Body of pancreas (tissue), 4 donors: ENCODE measurements around the gene TOP3B. TPM values are rescaled to one million over a fixed set of nuclear protein-coding genes. Genes with fewer than 3 reads are reported as not detected.

Source experiments
- ATAC-seq: fragments of 150-250 bp; one replicate; pipeline ENCODE4 v1.9.1; 2016
- DNase-seq, 4 donors: peaks; one replicate each; pipeline ENCODE4 v3.0.0-alpha.2; 2019
- H3K27ac ChIP-seq, 4 donors: fragments of 200-600 bp; sonication (generic); 1 replicate in 3 of 4; 2 replicates in 1 of 4; pipeline versions ENCODE4 v1.5.1 to v1.6.1; 2016 to 2019; ENCODE audit warnings: mild to moderate bottlenecking in 1 of 4, mixed read lengths in 1 of 4, moderate library complexity in 1 of 4
- H3K27me3 ChIP-seq, 2 donors: fragments of 200-600 bp; sonication (generic); one replicate each; pipeline ENCODE4 v1.6.0; 2016; ENCODE audit warnings: mild to moderate bottlenecking in 1 of 2
- H3K36me3 ChIP-seq, 2 donors: fragments of 200-600 bp; sonication (generic); replicated peaks in 1 of 2; 2 replicates each; pipeline ENCODE4 v1.5.1; 2016; ENCODE audit warnings: low read depth in 2 of 2; ENCODE audit not compliant: insufficient read depth in 1 of 2
- H3K4me1 ChIP-seq: fragments of 200-600 bp; sonication (generic); one replicate; pipeline ENCODE4 v1.6.0; 2016
- H3K4me3 ChIP-seq, 2 donors: fragments of 200-600 bp; sonication (generic); 1 replicate in 1 of 2; 2 replicates in 1 of 2; pipeline ENCODE4 v1.5.1; 2016 to 2019
- H3K9me3 ChIP-seq, 3 donors: fragments of 200-600 bp; sonication (generic); 1 replicate in 2 of 3; 2 replicates in 1 of 3; pipeline ENCODE4 v1.5.1; 2016
- POLR2A ChIP-seq, 3 donors: fragments of 450-650 bp; IDR thresholded peaks; one replicate each; pipeline ENCODE4 v1.6.1; 2016; ENCODE audit warnings: antibody characterized with exemption in 3 of 3, mild to moderate bottlenecking in 2 of 3
- WGBS, 2 donors: methylation state at CpG; one replicate each; pipeline ENCODE4 v1.1.5; 2017; 5-methylcytosine and 5-hydroxymethylcytosine counted together
- intact Hi-C: fragments of 100-400 bp; cut with DNase I; formaldehyde crosslinking; loops from one replicate; pipeline ENCODE4 v1.15.1; 2023
- total RNA-seq, 2 donors: library from RNA; depleted of rRNA; stranded (reverse); fragments of >200 nt; gene quantifications; one replicate each; pipeline ENCODE4 v1.1.0, GENCODE V29; 2016
- TF ChIP-seq, protein P1 (sequence below), 7 experiments: fragments of 450-650 bp in 4 of 7; fragments of 200-600 bp in 3 of 7; sonication (generic) in 3 of 7; IDR thresholded peaks; one replicate each; pipeline ENCODE4 v1.5.1; 2016 to 2019; ENCODE audit warnings: antibody characterized with exemption in 7 of 7

TOP3B gene
- total RNA-seq, 2 donors from 2014 or later = 19.2 to 48.8 TPM

DNA sequence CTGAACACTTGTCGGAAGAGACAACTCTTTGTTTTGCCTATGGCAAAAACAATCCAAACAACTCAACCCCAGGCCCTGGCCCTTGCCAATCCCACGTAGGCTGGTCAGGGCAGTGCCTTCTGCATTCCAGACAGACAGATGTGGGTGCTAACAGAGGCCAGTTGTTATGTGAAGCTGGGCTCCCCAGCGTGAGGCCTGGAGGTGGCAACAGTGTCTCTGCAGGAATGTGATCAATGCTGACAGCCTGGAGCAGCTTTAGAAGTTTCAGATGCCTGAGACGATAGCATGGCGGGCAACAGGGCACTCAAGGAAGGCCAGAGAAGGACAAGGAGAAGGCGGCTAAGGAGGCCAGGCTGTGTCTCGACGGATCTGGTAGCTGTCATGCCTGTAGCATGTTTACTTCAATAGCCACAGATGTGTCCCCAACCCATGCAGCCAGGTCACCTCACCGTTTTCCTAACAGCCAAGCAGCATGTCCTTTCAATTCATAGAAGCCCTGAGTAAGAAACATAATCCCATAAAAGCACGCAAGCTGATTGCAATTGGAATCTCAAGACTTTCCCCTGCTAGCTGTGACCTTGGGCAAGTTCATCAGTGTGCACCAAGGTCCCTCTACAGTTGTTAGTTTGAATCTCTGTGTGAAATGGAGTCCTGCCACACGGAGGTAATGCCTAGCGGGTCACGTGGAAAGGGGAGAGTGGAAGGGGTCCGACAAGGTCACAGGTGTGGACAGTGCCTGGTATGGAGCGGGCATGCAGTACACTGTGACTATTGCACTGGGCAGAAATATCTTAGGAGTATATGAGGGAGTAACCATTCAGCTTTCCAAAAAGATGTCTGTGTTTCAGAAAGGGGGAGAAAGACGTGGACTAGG lies 15.7 kb downstream of the TOP3B start:
- Histone ChIP-seq H3K4me1 (no peaks in the 10 kb centered on the region), H3K9me3 (no peaks in the 10 kb centered on the region), H3K4me3 (no peak overlapping the region), H3K27ac (no peak overlapping the region), H3K36me3 (peaks cover 0 to 26% of the 10 kb centered on the region in 2 donors), H3K27me3 (no peaks in the 10 kb centered on the region)
- WGBS, 2 donors = 87 to 91% methylated on average over 16 of the region's 16 CpGs
- no peak for TF ChIP-seq POLR2A (IDR thresholded peaks at IDR 0.05)
- TF ChIP-seq, protein P1, sequence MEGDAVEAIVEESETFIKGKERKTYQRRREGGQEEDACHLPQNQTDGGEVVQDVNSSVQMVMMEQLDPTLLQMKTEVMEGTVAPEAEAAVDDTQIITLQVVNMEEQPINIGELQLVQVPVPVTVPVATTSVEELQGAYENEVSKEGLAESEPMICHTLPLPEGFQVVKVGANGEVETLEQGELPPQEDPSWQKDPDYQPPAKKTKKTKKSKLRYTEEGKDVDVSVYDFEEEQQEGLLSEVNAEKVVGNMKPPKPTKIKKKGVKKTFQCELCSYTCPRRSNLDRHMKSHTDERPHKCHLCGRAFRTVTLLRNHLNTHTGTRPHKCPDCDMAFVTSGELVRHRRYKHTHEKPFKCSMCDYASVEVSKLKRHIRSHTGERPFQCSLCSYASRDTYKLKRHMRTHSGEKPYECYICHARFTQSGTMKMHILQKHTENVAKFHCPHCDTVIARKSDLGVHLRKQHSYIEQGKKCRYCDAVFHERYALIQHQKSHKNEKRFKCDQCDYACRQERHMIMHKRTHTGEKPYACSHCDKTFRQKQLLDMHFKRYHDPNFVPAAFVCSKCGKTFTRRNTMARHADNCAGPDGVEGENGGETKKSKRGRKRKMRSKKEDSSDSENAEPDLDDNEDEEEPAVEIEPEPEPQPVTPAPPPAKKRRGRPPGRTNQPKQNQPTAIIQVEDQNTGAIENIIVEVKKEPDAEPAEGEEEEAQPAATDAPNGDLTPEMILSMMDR (IDR thresholded peaks at IDR 0.05) = no peak
- intact Hi-C loops = no loop called here
- DNase-seq = no peak
- ATAC-seq = no peak

DNA sequence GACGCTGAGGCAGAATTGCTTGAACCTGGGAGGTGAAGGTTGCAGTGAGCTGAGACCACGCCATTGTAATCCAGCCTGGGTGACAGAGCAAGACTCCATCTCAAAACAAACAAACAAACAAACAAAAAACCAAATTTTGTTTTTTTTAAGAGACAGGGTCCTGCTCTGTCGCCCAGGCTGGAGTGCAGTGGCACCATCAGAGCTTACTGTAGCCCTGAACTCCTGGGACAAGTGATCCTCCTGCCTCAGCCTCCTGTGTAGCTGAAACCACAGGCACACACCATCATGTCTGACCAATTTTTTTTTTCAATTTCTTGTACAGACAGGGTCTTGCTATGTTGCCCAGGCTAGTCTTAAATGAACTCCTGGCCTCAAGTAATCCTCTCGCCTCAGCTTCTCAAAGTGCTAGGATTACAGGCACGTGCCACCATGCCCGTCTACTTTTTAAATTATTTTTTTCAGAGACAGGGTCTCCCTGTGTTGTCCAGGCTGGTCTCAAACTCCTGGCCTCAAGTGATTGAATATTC lies 16.8 kb downstream of the TOP3B start:
- 94 to 95% methylated on average over 6 of the region's 6 CpGs for WGBS, 2 donors
- Histone ChIP-seq H3K27ac (no peak overlapping the region), H3K4me1 (no peaks in the 10 kb centered on the region), H3K4me3 (no peak overlapping the region), H3K36me3 (peaks cover 0 to 26% of the 10 kb centered on the region in 2 donors), H3K9me3 (no peaks in the 10 kb centered on the region), H3K27me3 (no peaks in the 10 kb centered on the region)
- TF ChIP-seq, protein P1 (IDR thresholded peaks at IDR 0.05) = no peak
- no peak for TF ChIP-seq POLR2A (IDR thresholded peaks at IDR 0.05)
- ATAC-seq (no peak), DNase-seq (no peak)
- intact Hi-C loops = no loop called here

DNA sequence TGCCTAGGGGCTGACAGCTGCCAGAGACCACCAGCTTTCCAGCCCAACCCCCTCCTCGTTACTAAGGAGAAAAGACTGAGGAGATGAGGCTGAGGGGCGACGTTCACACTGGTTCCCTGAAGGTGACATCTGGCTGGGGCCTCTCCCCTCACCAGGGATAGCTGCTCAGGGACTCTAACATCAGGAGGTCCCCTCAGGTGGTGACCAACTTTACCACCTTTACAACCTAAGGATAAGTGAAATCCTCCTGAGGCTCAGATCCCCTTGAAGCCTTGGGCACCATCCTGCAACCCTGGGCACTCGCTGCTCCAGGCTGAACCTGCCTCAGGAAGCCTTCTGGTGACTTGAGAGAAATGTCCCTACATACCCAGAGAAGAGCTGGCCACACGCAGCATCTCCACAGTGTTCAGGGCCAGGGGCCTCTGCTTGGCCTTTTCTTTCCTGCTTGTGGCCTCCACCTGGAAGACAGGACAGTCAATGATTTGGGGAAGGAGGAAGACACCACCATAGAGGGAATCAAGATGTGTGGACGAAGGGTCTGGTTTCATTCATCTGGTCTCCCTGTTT lies 17.6 kb downstream of the TOP3B start:
- Histone ChIP-seq H3K9me3 (no peaks in the 10 kb centered on the region), H3K4me1 (no peaks in the 10 kb centered on the region), H3K4me3 (no peak overlapping the region), H3K36me3 (peaks cover 0 to 26% of the 10 kb centered on the region in 2 donors), H3K27ac (no peak overlapping the region), H3K27me3 (no peaks in the 10 kb centered on the region)
- intact Hi-C loops = no loop called here
- WGBS, 2 donors = 87 to 95% methylated on average over 6 of the region's 6 CpGs
- no peak for TF ChIP-seq POLR2A (IDR thresholded peaks at IDR 0.05)
- TF ChIP-seq, protein P1 (IDR thresholded peaks at IDR 0.05) = no peak
- no peak for ATAC-seq
- DNase-seq = no peak

DNA sequence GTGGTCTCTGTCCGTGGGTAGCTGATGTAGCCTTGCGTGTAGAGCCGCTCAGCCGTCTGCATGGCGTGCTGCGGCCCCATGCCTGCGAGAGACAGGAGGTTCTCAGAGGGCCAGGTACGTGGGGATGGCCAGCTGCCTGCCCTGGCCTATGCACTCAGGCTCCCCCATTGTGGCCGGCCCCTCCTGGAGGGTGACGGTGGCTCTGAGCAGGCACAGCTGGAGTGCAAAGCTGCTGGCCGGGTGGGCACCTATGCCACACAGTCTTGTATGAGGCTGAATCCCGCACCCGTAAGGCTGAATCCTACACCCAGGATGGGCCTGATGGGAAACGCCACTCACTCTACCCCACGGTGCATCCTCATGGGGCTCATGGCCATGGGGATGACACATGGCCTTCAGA lies 18.4 kb downstream of the TOP3B start:
- WGBS, 2 donors = 97% methylated on average over 14 of the region's 15 CpGs; no CpG with 5 or more reads in 1 of the 2 donors
- ATAC-seq (no peak), DNase-seq (no peak)
- H3K4me3 ChIP-seq = no peak overlapping the region
- H3K36me3 ChIP-seq = peaks cover 0 to 26% of the 10 kb centered on the region in 2 donors
- TF ChIP-seq, protein P1 (IDR thresholded peaks at IDR 0.05) = no peak
- no peak for TF ChIP-seq POLR2A (IDR thresholded peaks at IDR 0.05)
- no peak overlapping the region for H3K27ac ChIP-seq
- no peaks in the 10 kb centered on the region for H3K9me3 ChIP-seq
- no peaks in the 10 kb centered on the region for H3K27me3 ChIP-seq
- intact Hi-C loops = no loop called here
- H3K4me1 ChIP-seq = no peaks in the 10 kb centered on the region
